ENCODE results near the gene PPP1CC. TPM values are rescaled to one million over a fixed set of nuclear protein-coding genes. Genes with fewer than 3 reads are reported as not detected.

Gene PPP1CC
- polyA plus RNA-seq, 1 of the 3 experiments (the other 2 are of a cell fraction), result 62.0 TPM

DNA sequence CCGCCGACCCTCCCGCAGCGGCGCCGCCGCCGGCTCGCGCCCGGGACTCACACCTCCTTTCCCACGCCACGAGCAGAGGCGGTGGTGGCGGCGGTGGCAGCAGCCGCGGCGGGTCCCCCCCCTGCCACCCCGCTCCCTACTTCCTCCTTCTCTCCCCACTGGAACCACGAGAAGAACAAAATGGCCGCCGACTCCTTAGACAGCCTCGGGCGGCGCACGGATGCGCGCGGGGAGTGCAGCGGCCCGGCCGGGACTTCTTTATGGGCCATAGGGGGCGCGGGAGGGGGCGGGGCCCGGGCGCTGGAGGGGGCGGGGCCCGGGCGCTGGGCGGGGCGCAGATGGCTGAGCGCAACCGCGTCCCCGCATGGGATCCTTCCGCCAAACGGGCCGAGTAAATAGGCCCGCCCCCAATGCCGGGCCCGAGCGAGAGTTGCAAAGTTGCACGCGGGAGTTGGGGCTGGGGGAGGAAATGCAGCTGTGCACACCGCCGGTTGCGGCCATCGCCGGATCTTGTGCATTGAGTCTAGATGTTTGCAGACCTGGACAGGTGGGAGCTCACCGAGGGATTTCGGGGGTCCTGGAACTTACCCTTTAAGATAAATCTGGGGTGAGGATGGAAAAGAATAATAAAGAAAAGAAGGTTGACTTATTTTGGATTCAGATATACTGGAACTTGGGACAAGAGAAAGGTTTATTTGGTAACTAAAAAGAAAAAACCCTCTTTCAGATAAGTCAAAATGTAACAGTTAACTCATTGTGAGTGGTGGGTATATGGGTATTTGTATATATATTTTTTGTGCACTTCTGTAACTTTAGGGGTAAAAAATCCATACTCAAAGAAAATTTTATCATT is at the start of gene PPP1CC (continued):
- TF ChIP-seq, protein P1, sequence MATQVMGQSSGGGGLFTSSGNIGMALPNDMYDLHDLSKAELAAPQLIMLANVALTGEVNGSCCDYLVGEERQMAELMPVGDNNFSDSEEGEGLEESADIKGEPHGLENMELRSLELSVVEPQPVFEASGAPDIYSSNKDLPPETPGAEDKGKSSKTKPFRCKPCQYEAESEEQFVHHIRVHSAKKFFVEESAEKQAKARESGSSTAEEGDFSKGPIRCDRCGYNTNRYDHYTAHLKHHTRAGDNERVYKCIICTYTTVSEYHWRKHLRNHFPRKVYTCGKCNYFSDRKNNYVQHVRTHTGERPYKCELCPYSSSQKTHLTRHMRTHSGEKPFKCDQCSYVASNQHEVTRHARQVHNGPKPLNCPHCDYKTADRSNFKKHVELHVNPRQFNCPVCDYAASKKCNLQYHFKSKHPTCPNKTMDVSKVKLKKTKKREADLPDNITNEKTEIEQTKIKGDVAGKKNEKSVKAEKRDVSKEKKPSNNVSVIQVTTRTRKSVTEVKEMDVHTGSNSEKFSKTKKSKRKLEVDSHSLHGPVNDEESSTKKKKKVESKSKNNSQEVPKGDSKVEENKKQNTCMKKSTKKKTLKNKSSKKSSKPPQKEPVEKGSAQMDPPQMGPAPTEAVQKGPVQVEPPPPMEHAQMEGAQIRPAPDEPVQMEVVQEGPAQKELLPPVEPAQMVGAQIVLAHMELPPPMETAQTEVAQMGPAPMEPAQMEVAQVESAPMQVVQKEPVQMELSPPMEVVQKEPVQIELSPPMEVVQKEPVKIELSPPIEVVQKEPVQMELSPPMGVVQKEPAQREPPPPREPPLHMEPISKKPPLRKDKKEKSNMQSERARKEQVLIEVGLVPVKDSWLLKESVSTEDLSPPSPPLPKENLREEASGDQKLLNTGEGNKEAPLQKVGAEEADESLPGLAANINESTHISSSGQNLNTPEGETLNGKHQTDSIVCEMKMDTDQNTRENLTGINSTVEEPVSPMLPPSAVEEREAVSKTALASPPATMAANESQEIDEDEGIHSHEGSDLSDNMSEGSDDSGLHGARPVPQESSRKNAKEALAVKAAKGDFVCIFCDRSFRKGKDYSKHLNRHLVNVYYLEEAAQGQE (IDR thresholded peaks at IDR 0.05; ENCODE audit: low read depth, low read length), result no peak

DNA sequence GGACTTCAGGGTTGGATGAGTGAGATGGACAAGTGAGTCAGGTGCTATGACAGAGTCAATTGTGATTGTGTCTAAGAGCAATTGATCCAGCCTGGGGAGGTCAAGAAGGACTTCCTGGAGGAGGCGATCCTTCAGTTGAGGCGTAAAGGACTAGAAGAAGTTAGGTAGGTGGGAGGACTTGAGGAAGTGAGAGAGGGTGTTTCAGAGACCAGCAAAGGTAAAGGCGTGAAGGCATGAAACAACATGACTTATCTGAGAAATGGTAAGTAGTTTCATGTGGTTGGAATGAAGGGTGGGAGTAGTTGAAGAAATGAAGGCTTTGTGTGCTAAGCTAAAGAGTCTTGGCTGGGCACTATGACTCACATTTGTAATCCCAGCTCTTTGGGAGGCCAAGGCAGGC is 48.9 kb upstream of the PPP1CC start:
- no peak for DNase-seq
- no peaks in the 10 kb centered on the region for H3K9me2 ChIP-seq
- WGBS (ENCODE audit: low lambda C conversion rate), result 87% methylated on average over 3 of the region's 3 CpGs
- TF ChIP-seq, protein P2, sequence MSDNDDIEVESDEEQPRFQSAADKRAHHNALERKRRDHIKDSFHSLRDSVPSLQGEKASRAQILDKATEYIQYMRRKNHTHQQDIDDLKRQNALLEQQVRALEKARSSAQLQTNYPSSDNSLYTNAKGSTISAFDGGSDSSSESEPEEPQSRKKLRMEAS (IDR thresholded peaks at IDR 0.05; ENCODE audit: low read depth), result no peak
- TF ChIP-seq FOXJ3 (CRISPR knock-in tag; IDR thresholded peaks at IDR 0.05), result no peak
- H3K4me3 ChIP-seq (ENCODE audit: low read depth in 2 of 2, low read length in 1 of 2), result no peak overlapping the region
- H3K4me1 ChIP-seq (ENCODE audit: control insufficient read depth in 1 of 2, insufficient read depth in 2 of 2, low read depth in 1 of 2, low read length in 1 of 2), result no peaks in the 10 kb centered on the region
- no peaks in the 10 kb centered on the region for H3K9me3 ChIP-seq
- H3K79me2 ChIP-seq (ENCODE audit: insufficient read depth), result no peaks in the 10 kb centered on the region
- no peaks in the 10 kb centered on the region for H3K27me3 ChIP-seq (ENCODE audit: insufficient read depth)
- H3K27ac ChIP-seq (ENCODE audit: low read depth in 2 of 2, low read length in 1 of 2), result no peak overlapping the region
- H3K36me3 ChIP-seq (replicated peaks in 1 of 2; ENCODE audit: control insufficient read depth in 1 of 2, insufficient read depth in 2 of 2, low read length in 1 of 2), result no peaks in the 10 kb centered on the region
- no peak overlapping the region for H3K4me2 ChIP-seq
- ChIA-PET POLR2A (no interaction called here), CTCF (no interaction called here)
- H3K9ac ChIP-seq, result no peak overlapping the region
- no peaks in the 10 kb centered on the region for H3F3A ChIP-seq (replicated peaks; ENCODE audit: insufficient read depth)
- no peaks in the 10 kb centered on the region for H4K20me1 ChIP-seq (ENCODE audit: insufficient read depth)
- no peak overlapping the region for H2AFZ ChIP-seq (ENCODE audit: low read depth)

DNA sequence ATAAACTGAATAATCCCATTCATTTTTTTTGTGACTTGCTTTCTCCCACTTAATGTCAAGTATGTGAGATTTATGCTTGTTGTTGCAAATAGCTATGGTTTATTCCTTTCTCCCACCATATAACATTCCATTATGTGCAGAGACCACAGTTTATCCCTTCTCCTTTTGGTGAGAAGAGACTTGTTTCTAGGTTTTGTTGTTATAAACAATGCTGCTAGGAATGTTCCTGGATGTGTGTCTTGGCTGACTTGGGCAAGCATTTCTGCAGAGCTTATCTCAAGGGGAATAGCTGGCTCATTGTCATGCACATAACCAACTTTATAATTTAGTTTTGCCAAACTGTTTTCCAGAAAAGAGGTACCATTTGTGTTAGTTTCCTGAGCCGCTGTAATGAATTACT is 47.6 kb upstream of the PPP1CC start:
- POLR2A ChIA-PET, result no interaction called here
- Histone ChIP-seq H3K4me1 (ENCODE audit: control insufficient read depth in 1 of 2, insufficient read depth in 2 of 2, low read depth in 1 of 2, low read length in 1 of 2) (no peaks in the 10 kb centered on the region), H3K4me3 (ENCODE audit: low read depth in 2 of 2, low read length in 1 of 2) (no peak overlapping the region), H3K9me2 (no peaks in the 10 kb centered on the region), H4K20me1 (ENCODE audit: insufficient read depth) (no peaks in the 10 kb centered on the region), H3K4me2 (no peak overlapping the region), H3K79me2 (ENCODE audit: insufficient read depth) (no peaks in the 10 kb centered on the region), H3K9me3 (no peaks in the 10 kb centered on the region), H2AFZ (ENCODE audit: low read depth) (no peak overlapping the region), H3K27me3 (ENCODE audit: insufficient read depth) (no peaks in the 10 kb centered on the region), H3F3A (replicated peaks; ENCODE audit: insufficient read depth) (no peaks in the 10 kb centered on the region), H3K9ac (no peak overlapping the region), H3K27ac (ENCODE audit: low read depth in 2 of 2, low read length in 1 of 2) (no peak overlapping the region), H3K36me3 (replicated peaks in 1 of 2; ENCODE audit: control insufficient read depth in 1 of 2, insufficient read depth in 2 of 2, low read length in 1 of 2) (no peaks in the 10 kb centered on the region)
- WGBS (ENCODE audit: low lambda C conversion rate), result 100% methylated on average over 1 of the region's 1 CpG
- TF ChIP-seq SIN3A (IDR thresholded peaks at IDR 0.05; ENCODE audit: borderline replicate concordance, low read depth, low read length) (no peak), TAF1 (IDR thresholded peaks at IDR 0.05; ENCODE audit: borderline replicate concordance, low read depth, low read length) (no peak), TCF12 (IDR thresholded peaks at IDR 0.05) (no peak), FOXJ3 (CRISPR knock-in tag; IDR thresholded peaks at IDR 0.05) (no peak), TEAD4 (IDR thresholded peaks at IDR 0.05; ENCODE audit: borderline replicate concordance, insufficient read depth) (no peak)
- no peak for DNase-seq
- CTCF ChIA-PET, result no interaction called here

All from SK-N-SH (cell line).